Stimulated activated CD4-positive, alpha-beta T cell treated with anti-CD3 and anti-CD28 coated beads, Interleukin-15, amount 100 ng/mL, for 1 hour (primary cell): Measurements from ENCODE around the gene VWC2.

Source experiments
- DNase-seq, 2 donors: peaks; one replicate each; pipeline ENCODE4 v3.0.0-alpha.2; 2020; ENCODE audit warnings: low read depth in 1 of 2, low spot score in 1 of 2

The VWC2 gene

DNA sequence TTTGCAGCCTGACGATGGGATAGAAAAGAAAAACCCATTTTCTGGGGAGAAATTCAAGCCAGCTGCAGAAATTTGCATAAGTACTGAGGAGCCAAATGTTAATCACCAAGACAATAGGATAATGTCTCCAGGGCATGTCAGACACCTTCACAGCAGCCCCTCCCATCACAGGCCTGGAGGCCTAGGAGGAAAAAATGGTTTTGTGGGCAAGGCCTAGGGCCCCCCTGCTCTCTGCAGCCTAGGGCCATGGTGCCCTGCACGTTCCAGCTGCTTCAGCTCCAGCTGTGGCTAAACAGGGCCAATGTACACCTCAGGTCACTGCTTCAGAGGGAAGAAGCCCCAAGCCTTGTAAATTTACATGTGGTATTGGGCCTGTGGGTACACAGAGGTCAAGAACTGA lies 158.2 kb downstream of the VWC2 start:
- no peak for DNase-seq

GRCh38 chr7:49937608-49938007 lies 164.2 kb downstream of the VWC2 start:
- no peak for DNase-seq
